ENCODE measurements around the gene KRTAP10-8.
"Not testable (repeated sequence)": the region's sequence is repeated elsewhere in the genome, so short reads cannot be mapped to it uniquely, and the experiment has no call there.

KRTAP10-8 gene

GRCh38 chr21:44619886-44620285 lies 8.0 kb downstream of the KRTAP10-8 start:
- DNase-seq, result no peak

GRCh38 chr21:44623575-44623974 lies 11.7 kb downstream of the KRTAP10-8 start:
- DNase-seq, result no peak

DNA sequence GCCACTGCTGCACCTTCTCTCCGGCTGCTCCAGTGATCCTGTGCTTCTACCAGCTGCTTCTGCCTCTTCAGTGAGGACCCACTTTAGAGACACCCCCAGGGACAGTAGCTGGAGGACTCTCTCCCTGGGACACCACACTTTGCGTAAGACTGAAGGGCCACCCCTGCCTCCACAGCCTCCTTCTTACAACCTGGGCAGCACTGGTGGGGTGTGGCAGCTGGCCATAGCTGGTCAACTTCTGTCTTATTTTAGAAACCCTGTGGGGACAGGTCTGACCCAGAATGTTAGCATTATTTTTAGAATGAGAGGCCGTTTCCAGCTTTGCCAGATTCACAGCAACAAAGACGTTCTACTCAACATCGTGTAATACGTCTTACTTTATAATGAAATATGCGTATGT lies 13.9 kb downstream of the KRTAP10-8 start:
- DNase-seq, result no peak

DNA sequence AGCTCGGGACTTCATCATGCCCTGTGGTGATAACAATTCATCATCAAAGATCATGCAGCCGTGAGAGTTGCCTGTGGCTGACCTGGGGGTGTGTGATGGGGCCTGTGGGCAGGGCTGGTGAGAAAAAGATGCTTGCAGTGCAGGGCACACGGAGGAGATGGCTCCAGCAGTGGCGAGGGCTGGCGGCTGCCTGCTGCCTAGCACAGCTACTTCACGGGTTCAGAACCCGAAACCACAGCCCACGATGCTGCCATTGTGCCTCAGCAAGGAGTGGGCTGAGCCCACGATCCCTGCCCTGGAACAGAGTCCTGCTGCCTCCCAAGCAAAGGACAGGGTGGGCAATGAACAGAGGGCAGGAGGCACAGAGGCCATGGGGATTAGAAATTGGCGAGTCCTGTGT lies 14.4 kb downstream of the KRTAP10-8 start:
- no peak for DNase-seq

DNA sequence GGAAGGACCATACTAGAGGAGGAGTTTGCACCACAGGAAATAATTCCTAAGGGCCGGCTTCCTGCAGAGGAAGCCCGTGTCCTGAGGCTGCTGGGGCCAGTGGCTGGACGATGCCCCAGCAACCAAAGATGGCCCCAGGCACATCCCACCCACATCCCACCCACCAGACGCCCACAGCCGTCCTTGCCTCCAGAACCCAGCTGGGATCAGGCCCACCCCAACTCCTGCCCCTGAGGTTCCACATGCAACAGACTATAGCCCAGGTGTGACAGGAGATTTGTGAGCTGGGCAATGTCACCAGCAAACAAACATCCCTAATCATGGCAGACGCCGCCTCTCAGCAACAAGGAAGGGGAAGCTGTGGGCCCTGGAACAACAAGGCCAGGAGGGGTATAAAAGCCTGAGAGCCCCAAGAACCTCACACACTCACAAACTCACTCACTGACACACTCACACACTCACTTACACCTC lies 14.8 kb downstream of the KRTAP10-8 start, which contains the start of gene KRTAP10-9:
KRTAP10-9 (plus strand) TSS at position 421 of the 471 bp plus-strand sequence. CDS start 79 bp downstream, outside the sequence.
- DNase-seq, result no peak

DNA sequence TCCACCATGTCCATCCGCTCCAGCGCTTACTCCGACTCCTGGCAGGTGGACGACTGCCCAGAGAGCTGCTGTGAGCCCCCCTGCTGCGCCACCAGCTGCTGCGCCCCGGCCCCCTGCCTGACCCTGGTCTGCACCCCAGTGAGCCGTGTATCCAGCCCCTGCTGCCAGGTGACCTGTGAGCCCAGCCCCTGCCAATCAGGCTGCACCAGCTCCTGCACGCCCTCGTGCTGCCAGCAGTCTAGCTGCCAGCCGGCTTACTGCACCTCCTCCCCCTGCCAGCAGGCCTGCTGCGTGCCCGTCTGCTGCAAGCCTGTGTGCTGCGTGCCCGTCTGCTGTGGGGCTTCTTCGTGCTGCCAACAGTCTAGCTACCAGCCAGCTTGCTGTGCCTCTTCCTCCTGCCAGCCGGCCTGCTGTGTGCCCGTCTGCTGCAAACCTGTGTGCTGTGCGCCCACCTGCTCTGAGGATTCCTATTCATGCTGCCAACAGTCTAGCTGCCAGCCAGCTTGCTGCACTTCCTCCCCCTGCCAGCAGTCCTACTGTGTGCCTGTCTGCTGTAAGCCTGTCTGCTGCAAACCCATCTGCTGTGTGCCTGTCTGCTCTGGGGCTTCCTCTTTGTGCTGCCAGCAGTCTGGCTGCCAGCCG lies 15.4 kb downstream of the KRTAP10-8 start:
- DNase-seq, result not testable (repeated sequence)

- not testable (repeated sequence) for DNase-seq
Observed at GRCh38 chr21:44627831-44628233, 16.0 kb downstream of the KRTAP10-8 start.

GRCh38 chr21:44628707-44629391 lies 17.0 kb downstream of the KRTAP10-8 start:
- DNase-seq, result no peak

DNA sequence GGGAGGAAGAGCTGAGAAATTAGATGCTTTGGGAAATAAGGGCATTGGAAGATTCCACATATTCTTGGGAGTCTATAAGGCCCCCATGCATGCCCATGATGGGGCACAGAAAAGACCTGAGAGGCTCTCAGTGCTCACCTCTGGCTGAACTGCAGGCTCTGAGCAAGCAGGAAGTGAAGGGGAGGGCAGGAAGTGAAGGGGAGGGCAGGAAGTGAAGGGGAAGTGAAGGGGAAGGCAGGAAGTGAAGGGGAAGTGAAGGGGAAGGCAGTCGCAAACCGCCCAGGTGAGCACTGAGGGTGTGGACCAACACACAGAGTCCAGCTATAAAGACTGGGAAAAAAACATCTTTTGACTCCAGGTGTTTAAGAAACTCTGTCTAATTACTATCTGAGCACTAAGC lies 18.6 kb downstream of the KRTAP10-8 start:
- DNase-seq, result no peak

GRCh38 chr21:44632067-44632466 lies 20.2 kb downstream of the KRTAP10-8 start:
- DNase-seq, result no peak

GRCh38 chr21:44636209-44637017 lies 24.5 kb downstream of the KRTAP10-8 start:
- no peak for DNase-seq

GRCh38 chr21:44637018-44637850 lies 25.4 kb downstream of the KRTAP10-8 start, which contains the start of gene KRTAP10-10:
Gene KRTAP10-10 (plus strand): TSS chr21:44637356. CDS start chr21:44637418, 62 bp downstream.
- DNase-seq, result no peak

GRCh38 chr21:44637851-44638348 lies 26.0 kb downstream of the KRTAP10-8 start:
- DNase-seq, result not testable (repeated sequence)

- DNase-seq, result not testable (repeated sequence)
Observed at GRCh38 chr21:44638506-44639330, 26.8 kb downstream of the KRTAP10-8 start.

- no peak for DNase-seq
Observed at GRCh38 chr21:44639331-44639655, 27.4 kb downstream of the KRTAP10-8 start.

DNA sequence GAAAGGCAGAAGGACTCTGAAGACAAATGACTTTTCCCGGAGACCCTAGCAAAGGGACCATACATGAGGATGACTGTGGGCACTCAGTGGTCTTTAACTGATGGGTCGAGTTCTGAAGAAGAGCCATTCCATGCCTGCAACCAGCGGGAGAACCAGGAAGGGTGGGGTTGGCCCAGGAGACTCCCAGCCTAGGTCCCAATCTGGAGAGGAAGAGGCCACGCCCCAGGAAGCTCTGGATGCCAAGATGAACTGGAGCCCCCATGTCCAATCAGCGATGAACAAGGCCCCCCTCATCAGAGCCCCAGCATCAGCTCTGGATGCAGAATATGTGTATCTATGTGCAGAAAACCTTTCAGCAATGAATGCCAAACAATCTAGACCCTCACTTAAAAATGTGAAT lies 28.9 kb downstream of the KRTAP10-8 start:
- DNase-seq, result no peak

GRCh38 chr21:44643741-44644310 lies 31.9 kb downstream of the KRTAP10-8 start:
- no peak for DNase-seq

- DNase-seq, result no peak
Observed at GRCh38 chr21:44644878-44645277, 33.0 kb downstream of the KRTAP10-8 start.

GRCh38 chr21:44646366-44647221 lies 34.7 kb downstream of the KRTAP10-8 start, which contains the start of gene KRTAP10-11:
Gene KRTAP10-11 (plus strand): TSS chr21:44646414. CDS start chr21:44646459, 45 bp downstream.
- not testable (repeated sequence) for DNase-seq

DNA sequence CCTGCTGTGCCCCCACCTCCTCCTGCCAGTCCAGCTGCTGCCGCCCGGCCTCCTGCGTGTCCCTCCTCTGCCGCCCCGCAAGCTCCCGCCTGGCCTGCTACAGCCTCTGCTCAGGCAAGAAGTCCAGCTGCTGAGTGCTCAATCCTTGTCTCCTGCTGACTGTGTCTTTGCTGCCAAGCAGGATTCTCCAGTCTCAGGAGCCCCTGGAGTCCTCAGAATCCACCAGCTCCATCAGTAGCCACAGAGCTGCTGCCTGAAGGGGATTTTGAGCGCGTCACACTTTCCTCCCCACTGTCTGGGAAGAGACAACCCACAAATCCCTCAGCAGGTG lies 35.3 kb downstream of the KRTAP10-8 start:
- no peak for DNase-seq

Data from NCI-H2171 (cell line).